ENCODE data around the gene TMC1.

TMC1 gene

GRCh38 chr9:72618811-72619210 lies 97.4 kb downstream of the TMC1 start:
- DNase-seq = no peak

- no peak for DNase-seq
Measured at GRCh38 chr9:72622186-72622585, 100.8 kb downstream of the TMC1 start.

GRCh38 chr9:72623156-72623555 lies 101.7 kb downstream of the TMC1 start:
- DNase-seq = no peak

GRCh38 chr9:72627147-72627546 lies 105.7 kb downstream of the TMC1 start:
- DNase-seq = no peak

- no peak for DNase-seq
Measured at GRCh38 chr9:72627956-72628540, 106.6 kb downstream of the TMC1 start.

GRCh38 chr9:72633966-72634365 lies 112.6 kb downstream of the TMC1 start:
- DNase-seq = no peak

- no peak for DNase-seq
Measured at GRCh38 chr9:72635197-72635596, 113.8 kb downstream of the TMC1 start.

GRCh38 chr9:72636621-72637020 lies 115.2 kb downstream of the TMC1 start:
- no peak for DNase-seq

GRCh38 chr9:72643651-72644050 lies 122.2 kb downstream of the TMC1 start:
- no peak for DNase-seq

- DNase-seq = no peak
Measured at GRCh38 chr9:72646061-72646460, 124.7 kb downstream of the TMC1 start.

- DNase-seq = no peak
Measured at GRCh38 chr9:72648324-72649126, 127.1 kb downstream of the TMC1 start.

- no peak for DNase-seq
Measured at GRCh38 chr9:72649127-72649442, 127.7 kb downstream of the TMC1 start.

- DNase-seq = no peak
Measured at GRCh38 chr9:72650206-72650605, 128.8 kb downstream of the TMC1 start.

- no peak for DNase-seq
Measured at GRCh38 chr9:72656021-72656420, 134.6 kb downstream of the TMC1 start.

GRCh38 chr9:72657023-72657422 lies 135.6 kb downstream of the TMC1 start:
- DNase-seq = no peak

GRCh38 chr9:72658703-72659102 lies 137.3 kb downstream of the TMC1 start:
- no peak for DNase-seq

GRCh38 chr9:72661401-72662135 lies 140.2 kb downstream of the TMC1 start:
- DNase-seq = no peak

GRCh38 chr9:72665421-72665820 lies 144.0 kb downstream of the TMC1 start:
- no peak for DNase-seq

GRCh38 chr9:72667181-72667580 lies 145.8 kb downstream of the TMC1 start:
- DNase-seq = no peak

GRCh38 chr9:72674961-72675360 lies 153.6 kb downstream of the TMC1 start:
- no peak for DNase-seq

- no peak for DNase-seq
Measured at GRCh38 chr9:72675586-72675985, 154.2 kb downstream of the TMC1 start.

GRCh38 chr9:72680593-72681282 lies 159.3 kb downstream of the TMC1 start:
- peak; percentile 92 for DNase-seq

GRCh38 chr9:72681283-72681630 lies 159.8 kb downstream of the TMC1 start:
- DNase-seq = peak; percentile 92

- DNase-seq = no peak
Measured at GRCh38 chr9:72684615-72685014, 163.2 kb downstream of the TMC1 start.
